ENCODE data around the gene TMEM54. TPM values are rescaled to one million over a fixed set of nuclear protein-coding genes. Genes with fewer than 3 reads are reported as not detected.

TMEM54 gene, protein sequence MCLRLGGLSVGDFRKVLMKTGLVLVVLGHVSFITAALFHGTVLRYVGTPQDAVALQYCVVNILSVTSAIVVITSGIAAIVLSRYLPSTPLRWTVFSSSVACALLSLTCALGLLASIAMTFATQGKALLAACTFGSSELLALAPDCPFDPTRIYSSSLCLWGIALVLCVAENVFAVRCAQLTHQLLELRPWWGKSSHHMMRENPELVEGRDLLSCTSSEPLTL
- total RNA-seq = not detected
- not detected for polyA plus RNA-seq

DNA sequence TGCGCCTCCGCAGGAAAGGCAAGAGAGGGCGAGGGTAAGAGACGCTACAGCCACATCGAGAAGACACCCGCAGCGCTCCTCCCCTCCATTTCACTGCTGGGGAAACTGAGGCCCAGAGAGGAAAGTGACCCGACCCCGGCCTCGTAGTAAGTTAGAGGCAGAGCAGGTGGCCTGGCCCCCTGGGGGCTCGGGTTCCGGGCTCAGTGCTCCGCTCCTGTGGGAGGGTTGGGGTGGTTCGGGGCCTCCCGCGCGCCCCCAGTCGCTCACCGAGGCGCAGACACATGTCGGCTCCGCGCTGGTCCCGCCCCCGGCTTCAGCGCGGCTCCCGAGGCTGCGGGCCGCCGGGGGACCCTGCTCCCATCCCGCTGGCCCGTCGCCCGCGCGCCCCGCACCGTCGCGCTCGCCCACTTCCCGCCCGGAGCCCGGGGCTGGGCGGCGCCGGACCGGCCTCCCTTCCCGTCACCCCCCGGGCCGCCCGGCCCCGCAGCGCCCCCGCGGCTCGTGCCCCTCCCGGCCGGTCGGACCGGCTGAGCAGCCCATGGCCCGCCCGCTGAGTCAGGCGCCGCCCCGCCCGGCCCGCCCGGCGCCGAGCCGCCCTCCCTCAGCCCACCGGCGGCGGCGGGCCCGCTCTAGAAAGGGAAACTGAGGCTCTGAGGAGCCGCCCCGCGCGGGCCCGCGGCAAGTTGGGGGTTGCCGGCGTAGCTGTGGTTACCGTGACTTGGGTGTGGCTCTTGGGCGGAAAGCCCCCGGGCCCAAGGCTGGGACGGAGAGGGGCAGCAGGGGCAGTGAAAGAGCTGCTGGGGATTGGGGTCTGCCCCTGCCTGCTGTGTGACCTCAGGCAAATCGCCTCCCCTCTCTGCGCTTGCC, at the start of gene TMEM54:
Gene TMEM54, minus strand, starts transcription at position 434 of the 867 bp plus-strand sequence. Its CDS starts 151 bp downstream, at position 283.
- Histone ChIP-seq H3K4me1 (ENCODE audit: insufficient read depth, low read length) (peaks cover 9% of the 10 kb centered on the region), H3K27ac (ENCODE audit: low read depth, low read length) (no peak within 1 kb of the TSS), H3K36me3 (ENCODE audit: insufficient read depth, low read length) (no peaks in the 10 kb centered on the region), H3K9me3 (ENCODE audit: control insufficient read depth in 1 of 2, low read length in 2 of 2) (no peaks in the 10 kb centered on the region), H3K4me3 (ENCODE audit: low read length in 2 of 2) (no peak within 1 kb of the TSS), H3K27me3 (ENCODE audit: insufficient read depth, low read length) (peaks cover 13% of the 10 kb centered on the region)
- no peak for DNase-seq
- Mint-ChIP-seq H3K4me3 (peak within 1 kb of the TSS; percentile 72 to 87 (median 76)), H3K27ac (peak within 1 kb of the TSS in 2 of 7 donors; percentile 37 to 73), H3K27me3 (peaks cover 30 to 42% of the 10 kb centered on the region in 2 donors), H3K9me3 (no peaks in the 10 kb centered on the region), H3K36me3 (no peaks in the 10 kb centered on the region), H3K4me1 (peaks cover 2 to 14% (median 9%) of the 10 kb centered on the region in 4 donors)
- intact Hi-C loops (cut with micrococcal nuclease) = no loop called here
- ChIA-PET CTCF (ENCODE audit: partially characterized antibody) (no interaction called here), POLR2A (ENCODE audit: partially characterized antibody) (no interaction called here)

GRCh38 chr1:32949519-32949918, 48.3 kb upstream of the TMEM54 start:
- Histone ChIP-seq H3K4me1 (ENCODE audit: insufficient read depth, low read length) (peaks cover 14% of the 10 kb centered on the region), H3K27ac (ENCODE audit: low read depth, low read length) (no peak overlapping the region), H3K36me3 (ENCODE audit: insufficient read depth, low read length) (peaks cover 19% of the 10 kb centered on the region), H3K9me3 (ENCODE audit: control insufficient read depth in 1 of 2, low read length in 2 of 2) (no peaks in the 10 kb centered on the region), H3K27me3 (ENCODE audit: insufficient read depth, low read length) (no peaks in the 10 kb centered on the region), H3K4me3 (ENCODE audit: low read length in 2 of 2) (no peak overlapping the region)
- ChIA-PET POLR2A (ENCODE audit: partially characterized antibody) (interaction anchor here (2.0 kb wide), 1 partner anchor 9 kb away, joined by 4 read pairs; no protein-coding TSS in a partner anchor), CTCF (ENCODE audit: partially characterized antibody) (interaction anchor here (1.0 kb wide), 1 partner anchor 107 kb away, joined by 4 read pairs; no protein-coding TSS in a partner anchor)
- intact Hi-C loops (cut with micrococcal nuclease) = no loop called here
- H3K4me3 Mint-ChIP-seq = peak overlapping the region in 1 of 8 donors; percentile 22
- H3K27ac Mint-ChIP-seq = peak overlapping the region in 1 of 7 donors; percentile 67
- H3K4me1 Mint-ChIP-seq = peaks cover 14 to 29% (median 20%) of the 10 kb centered on the region in 4 donors
- no peak for DNase-seq
- no peaks in the 10 kb centered on the region for H3K9me3 Mint-ChIP-seq
- H3K36me3 Mint-ChIP-seq = peaks cover 29 to 48% of the 10 kb centered on the region in 2 donors
- no peaks in the 10 kb centered on the region for H3K27me3 Mint-ChIP-seq

DNA sequence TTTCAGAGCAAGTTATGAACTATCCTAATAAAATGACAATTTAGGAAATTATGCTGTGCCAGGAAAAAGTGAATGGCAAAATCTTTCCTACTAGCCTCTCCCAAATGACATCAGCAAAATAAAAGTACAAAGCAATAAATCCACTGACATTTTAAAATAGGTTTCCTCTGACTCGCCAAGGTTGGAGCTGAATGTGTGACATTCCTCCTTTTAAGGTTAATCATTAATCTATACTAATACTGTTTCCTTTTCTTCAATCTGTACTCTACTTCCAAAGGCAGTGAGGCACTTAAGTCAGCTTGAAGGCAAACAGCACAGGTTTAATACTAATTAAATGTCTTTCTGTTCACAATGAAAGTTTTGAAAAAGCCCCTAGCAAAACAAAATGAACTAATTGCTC, 47.7 kb upstream of the TMEM54 start:
- ChIA-PET POLR2A (ENCODE audit: partially characterized antibody) (interaction anchor here (1.2 to 2.0 kb wide), 2 partner anchors 10 to 32 kb away, joined by 3 to 4 read pairs; no protein-coding TSS in a partner anchor), CTCF (ENCODE audit: partially characterized antibody) (interaction anchor here (1.0 to 1.3 kb wide), 2 partner anchors 10 to 107 kb away, joined by 4 read pairs; no protein-coding TSS in a partner anchor)
- H3K4me3 Mint-ChIP-seq = no peak overlapping the region
- H3K4me3 ChIP-seq (ENCODE audit: low read length in 2 of 2) = no peak overlapping the region
- peaks cover 9% of the 10 kb centered on the region for H3K4me1 ChIP-seq (ENCODE audit: insufficient read depth, low read length)
- H3K9me3 Mint-ChIP-seq = no peaks in the 10 kb centered on the region
- peak overlapping the region in 2 of 7 donors; percentile 8 to 73 for H3K27ac Mint-ChIP-seq
- intact Hi-C loops (cut with micrococcal nuclease) = no loop called here
- H3K36me3 ChIP-seq (ENCODE audit: insufficient read depth, low read length) = peaks cover 25% of the 10 kb centered on the region
- H3K27me3 ChIP-seq (ENCODE audit: insufficient read depth, low read length) = no peaks in the 10 kb centered on the region
- DNase-seq = no peak
- no peaks in the 10 kb centered on the region for H3K27me3 Mint-ChIP-seq
- H3K9me3 ChIP-seq (ENCODE audit: control insufficient read depth in 1 of 2, low read length in 2 of 2) = no peaks in the 10 kb centered on the region
- peaks cover 14 to 29% (median 21%) of the 10 kb centered on the region in 4 donors for H3K4me1 Mint-ChIP-seq
- H3K27ac ChIP-seq (ENCODE audit: low read depth, low read length) = no peak overlapping the region
- peaks cover 35 to 55% of the 10 kb centered on the region in 2 donors for H3K36me3 Mint-ChIP-seq

- H3K27me3 Mint-ChIP-seq = no peaks in the 10 kb centered on the region
- no peak overlapping the region for H3K4me3 Mint-ChIP-seq
- POLR2A ChIA-PET (ENCODE audit: partially characterized antibody) = interaction anchor here (1.2 to 2.0 kb wide), 2 partner anchors 11 to 32 kb away, joined by 3 to 4 read pairs; no protein-coding TSS in a partner anchor
These were observed 47.2 kb upstream of the TMEM54 start for GRCh38 chr1:32948390-32948722.

GRCh38 chr1:32947669-32948389, 46.6 kb upstream of the TMEM54 start:
- no peak overlapping the region for H3K27ac Mint-ChIP-seq
- peaks cover 38 to 59% of the 10 kb centered on the region in 2 donors for H3K36me3 Mint-ChIP-seq
- H3K4me1 Mint-ChIP-seq = peaks cover 10 to 25% (median 17%) of the 10 kb centered on the region in 4 donors

More at GRCh38 chr1:32948390-32948722, 47.2 kb upstream of the TMEM54 start:
- Mint-ChIP-seq H3K27ac (no peak overlapping the region), H3K4me1 (peaks cover 13 to 25% (median 20%) of the 10 kb centered on the region in 4 donors), H3K36me3 (peaks cover 37 to 57% of the 10 kb centered on the region in 2 donors), H3K9me3 (no peaks in the 10 kb centered on the region)
- no peak for DNase-seq
- Histone ChIP-seq H3K4me1 (ENCODE audit: insufficient read depth, low read length) (peaks cover 5% of the 10 kb centered on the region), H3K9me3 (ENCODE audit: control insufficient read depth in 1 of 2, low read length in 2 of 2) (no peaks in the 10 kb centered on the region), H3K27ac (ENCODE audit: low read depth, low read length) (no peak overlapping the region), H3K4me3 (ENCODE audit: low read length in 2 of 2) (no peak overlapping the region), H3K36me3 (ENCODE audit: insufficient read depth, low read length) (peaks cover 27% of the 10 kb centered on the region), H3K27me3 (ENCODE audit: insufficient read depth, low read length) (no peaks in the 10 kb centered on the region)
- CTCF ChIA-PET (ENCODE audit: partially characterized antibody) = interaction anchor here (1.3 kb wide), 1 partner anchor 10 kb away, joined by 4 read pairs; no protein-coding TSS in a partner anchor
- intact Hi-C loops (cut with micrococcal nuclease) = no loop called here

DNA sequence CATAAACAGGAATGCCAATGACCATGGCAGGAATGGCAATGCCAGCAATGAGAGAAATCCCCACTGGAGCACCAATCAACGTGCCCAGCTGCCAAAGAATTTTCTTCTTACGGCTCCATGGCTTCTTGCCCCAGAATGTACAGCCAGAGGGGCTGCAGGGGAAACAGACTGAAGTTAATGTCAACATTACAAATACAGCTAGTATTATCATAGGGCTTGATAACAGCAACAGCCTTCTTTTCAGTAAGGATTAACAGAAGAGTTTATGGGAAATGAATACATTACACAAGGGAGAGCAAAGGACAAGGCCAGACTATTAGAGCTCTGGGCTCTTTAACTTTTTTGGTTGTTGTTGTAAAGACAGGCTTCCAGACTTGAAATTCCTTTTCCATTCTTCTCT, 45.2 kb upstream of the TMEM54 start:
- no peaks in the 10 kb centered on the region for H3K27me3 Mint-ChIP-seq
- Histone ChIP-seq H3K9me3 (ENCODE audit: control insufficient read depth in 1 of 2, low read length in 2 of 2) (no peaks in the 10 kb centered on the region), H3K36me3 (ENCODE audit: insufficient read depth, low read length) (peaks cover 35% of the 10 kb centered on the region), H3K27me3 (ENCODE audit: insufficient read depth, low read length) (no peaks in the 10 kb centered on the region), H3K27ac (ENCODE audit: low read depth, low read length) (no peak overlapping the region), H3K4me3 (ENCODE audit: low read length in 2 of 2) (no peak overlapping the region), H3K4me1 (ENCODE audit: insufficient read depth, low read length) (no peaks in the 10 kb centered on the region)
- no peaks in the 10 kb centered on the region for H3K9me3 Mint-ChIP-seq
- POLR2A ChIA-PET (ENCODE audit: partially characterized antibody) = interaction anchor here (1.3 kb wide), 1 partner anchor 35 kb away, joined by 6 read pairs; no protein-coding TSS in a partner anchor
- CTCF ChIA-PET (ENCODE audit: partially characterized antibody) = interaction anchor here (1.0 kb wide), 1 partner anchor 108 kb away, joined by 3 read pairs; no protein-coding TSS in a partner anchor
- no peak overlapping the region for H3K4me3 Mint-ChIP-seq
- peak overlapping the region in 2 of 7 donors; percentile 5 to 46 for H3K27ac Mint-ChIP-seq
- H3K4me1 Mint-ChIP-seq = peaks cover 10 to 22% (median 16%) of the 10 kb centered on the region in 4 donors
- peaks cover 42 to 72% of the 10 kb centered on the region in 2 donors for H3K36me3 Mint-ChIP-seq
- no peak for DNase-seq
- intact Hi-C loops (cut with micrococcal nuclease) = no loop called here

More at GRCh38 chr1:32947669-32948389, 46.6 kb upstream of the TMEM54 start:
- no peaks in the 10 kb centered on the region for H3K4me1 ChIP-seq (ENCODE audit: insufficient read depth, low read length)
- peaks cover 27% of the 10 kb centered on the region for H3K36me3 ChIP-seq (ENCODE audit: insufficient read depth, low read length)
- DNase-seq = no peak
- Mint-ChIP-seq H3K9me3 (no peaks in the 10 kb centered on the region), H3K27me3 (no peaks in the 10 kb centered on the region), H3K4me3 (no peak overlapping the region)
- H3K9me3 ChIP-seq (ENCODE audit: control insufficient read depth in 1 of 2, low read length in 2 of 2) = no peaks in the 10 kb centered on the region
- H3K27ac ChIP-seq (ENCODE audit: low read depth, low read length) = no peak overlapping the region
- H3K27me3 ChIP-seq (ENCODE audit: insufficient read depth, low read length) = no peaks in the 10 kb centered on the region
- intact Hi-C loops (cut with micrococcal nuclease) = no loop called here
- no peak overlapping the region for H3K4me3 ChIP-seq (ENCODE audit: low read length in 2 of 2)
- ChIA-PET POLR2A (ENCODE audit: partially characterized antibody) (interaction anchor here (1.2 to 2.0 kb wide), 2 partner anchors 11 to 33 kb away, joined by 3 to 4 read pairs; no protein-coding TSS in a partner anchor), CTCF (ENCODE audit: partially characterized antibody) (interaction anchor here (0.7 to 1.3 kb wide), 2 partner anchors 11 to 60 kb away, joined by 3 to 4 read pairs; no protein-coding TSS in a partner anchor)
